ENCODE data around the gene DNM1.

The DNM1 gene

DNA sequence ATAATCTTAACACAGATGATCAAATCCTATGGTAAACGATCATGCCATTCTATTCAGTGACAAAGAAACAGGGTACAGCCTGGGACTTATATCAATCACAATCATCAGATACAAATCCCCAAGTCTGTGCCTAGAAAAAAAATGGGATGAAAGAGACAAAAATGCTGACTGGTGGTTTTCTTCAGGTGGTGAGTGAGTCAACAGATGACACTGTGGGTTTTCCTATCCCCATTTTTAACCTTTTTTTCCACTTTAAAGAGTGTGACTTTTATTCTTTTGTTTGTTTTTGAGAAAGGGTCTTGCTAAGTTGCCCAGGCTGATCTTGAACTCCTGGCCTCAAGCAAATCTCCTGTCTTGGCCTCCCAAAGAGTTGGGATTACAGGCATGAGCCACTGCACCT, 15.0 kb upstream of the DNM1 start:
- no peak for TF ChIP-seq GATA2 (IDR thresholded peaks at IDR 0.05; ENCODE audit: low read depth, low read length)
- TF ChIP-seq GATA3 (IDR thresholded peaks at IDR 0.05; ENCODE audit: low read depth, low read length) = no peak

DNA sequence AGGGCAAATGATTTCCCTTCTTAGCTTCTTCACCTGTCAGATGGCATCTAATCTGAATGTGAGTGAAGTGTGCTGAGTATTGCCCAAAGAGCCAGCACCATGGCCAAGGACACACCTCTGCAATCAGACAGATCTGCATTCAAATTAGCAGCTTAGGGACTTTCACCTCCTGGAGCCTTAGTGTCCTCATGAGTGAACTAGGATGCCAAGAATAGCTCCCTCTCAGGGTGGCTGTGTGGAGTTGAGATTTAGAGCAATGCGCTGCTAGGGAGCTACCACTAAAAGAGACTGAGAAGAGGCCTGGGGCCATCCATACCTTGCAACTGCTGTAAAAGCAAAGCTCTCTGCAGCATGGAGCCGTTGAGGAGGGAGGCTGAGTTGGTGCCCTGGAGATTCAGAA, 13.2 kb upstream of the DNM1 start:
- TF ChIP-seq GATA2 (IDR thresholded peaks at IDR 0.05; ENCODE audit: low read depth, low read length) (no peak), GATA3 (IDR thresholded peaks at IDR 0.05; ENCODE audit: low read depth, low read length) (no peak)

DNA sequence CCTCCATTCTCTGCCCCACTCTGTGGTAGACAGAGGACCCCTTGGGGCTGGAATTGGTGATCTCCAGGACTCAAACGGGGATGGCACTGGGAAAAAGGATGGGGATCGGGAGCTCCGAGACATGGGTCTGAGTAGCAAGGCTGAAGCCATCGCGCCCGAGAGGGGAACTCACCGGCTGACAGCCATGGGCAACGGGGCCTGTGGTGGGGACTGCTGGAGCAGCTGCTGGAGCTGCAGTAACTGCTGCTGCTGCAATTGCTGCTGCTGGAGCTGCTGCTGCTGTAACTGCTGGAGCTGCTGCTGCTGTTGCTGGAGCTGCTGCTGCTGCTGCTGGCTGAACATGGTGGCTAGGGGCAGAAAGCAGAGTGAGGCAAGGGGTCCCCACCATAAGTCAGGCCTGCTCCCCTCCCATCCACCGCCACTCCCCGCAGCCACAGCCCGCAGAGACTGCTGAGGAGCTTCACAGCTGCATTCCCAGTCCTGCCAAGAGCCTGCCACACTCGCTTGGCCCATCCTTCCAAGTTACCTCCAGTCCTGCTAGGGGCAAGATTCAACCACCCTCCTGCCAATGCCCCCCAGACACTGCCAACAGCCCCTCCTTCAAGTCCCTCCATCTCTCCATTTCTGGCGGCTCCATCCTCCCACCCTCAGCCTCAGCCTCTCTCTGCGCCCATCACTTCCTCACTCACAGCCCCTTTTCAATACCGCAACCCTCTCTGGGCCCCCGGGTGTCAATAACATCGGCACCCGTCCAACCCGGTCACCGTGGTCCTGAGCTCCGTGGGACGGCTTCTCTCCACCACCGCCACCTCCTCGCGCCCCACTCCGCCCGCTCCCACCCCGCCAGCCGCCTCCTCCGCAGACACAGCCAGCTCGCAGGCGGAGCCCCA, 12.4 kb upstream of the DNM1 start:
- TF ChIP-seq GATA2 (IDR thresholded peaks at IDR 0.05; ENCODE audit: low read depth, low read length) = no peak
- TF ChIP-seq GATA3 (IDR thresholded peaks at IDR 0.05; ENCODE audit: low read depth, low read length) = no peak

DNA sequence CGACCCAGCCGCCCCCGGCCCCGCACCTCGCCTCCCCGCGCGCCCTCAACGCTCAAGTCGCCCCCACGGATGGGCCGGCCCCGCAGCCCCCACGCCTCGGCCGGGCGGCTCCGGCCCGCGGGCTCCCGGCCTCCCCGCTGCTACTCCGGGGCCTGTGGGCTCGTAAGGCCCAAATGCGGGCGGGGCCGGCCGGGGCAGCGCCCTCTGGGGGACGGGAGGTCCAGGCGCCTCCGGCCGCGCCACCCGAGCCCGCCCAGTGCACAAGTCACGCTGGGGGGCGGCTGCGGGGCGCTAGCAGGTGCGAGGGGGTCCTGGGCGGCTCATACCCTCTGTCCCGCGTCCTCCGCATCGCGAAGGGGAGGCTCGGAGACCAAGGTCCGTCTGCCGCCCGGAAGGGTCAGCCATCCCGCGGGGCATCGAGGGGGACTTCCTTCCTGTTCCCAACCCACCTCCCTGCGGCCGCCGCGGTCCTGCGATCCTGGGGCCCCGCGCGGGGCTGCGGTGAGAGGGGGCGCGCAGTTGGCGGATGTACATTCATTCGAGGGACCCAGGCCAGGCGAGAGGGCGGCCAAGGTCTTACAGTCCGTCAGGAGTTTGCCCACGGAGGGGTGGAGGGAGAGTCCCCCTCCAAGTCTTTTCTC, 11.7 kb upstream of the DNM1 start, which contains the start of gene CIZ1:
TSS of gene CIZ1 (minus strand) at position 167 of the 641 bp plus-strand sequence. CDS start 715 bp downstream, outside the sequence.
- TF ChIP-seq GATA2 (IDR thresholded peaks at IDR 0.05; ENCODE audit: low read depth, low read length) (no peak), GATA3 (IDR thresholded peaks at IDR 0.05; ENCODE audit: low read depth, low read length) (no peak)

DNA sequence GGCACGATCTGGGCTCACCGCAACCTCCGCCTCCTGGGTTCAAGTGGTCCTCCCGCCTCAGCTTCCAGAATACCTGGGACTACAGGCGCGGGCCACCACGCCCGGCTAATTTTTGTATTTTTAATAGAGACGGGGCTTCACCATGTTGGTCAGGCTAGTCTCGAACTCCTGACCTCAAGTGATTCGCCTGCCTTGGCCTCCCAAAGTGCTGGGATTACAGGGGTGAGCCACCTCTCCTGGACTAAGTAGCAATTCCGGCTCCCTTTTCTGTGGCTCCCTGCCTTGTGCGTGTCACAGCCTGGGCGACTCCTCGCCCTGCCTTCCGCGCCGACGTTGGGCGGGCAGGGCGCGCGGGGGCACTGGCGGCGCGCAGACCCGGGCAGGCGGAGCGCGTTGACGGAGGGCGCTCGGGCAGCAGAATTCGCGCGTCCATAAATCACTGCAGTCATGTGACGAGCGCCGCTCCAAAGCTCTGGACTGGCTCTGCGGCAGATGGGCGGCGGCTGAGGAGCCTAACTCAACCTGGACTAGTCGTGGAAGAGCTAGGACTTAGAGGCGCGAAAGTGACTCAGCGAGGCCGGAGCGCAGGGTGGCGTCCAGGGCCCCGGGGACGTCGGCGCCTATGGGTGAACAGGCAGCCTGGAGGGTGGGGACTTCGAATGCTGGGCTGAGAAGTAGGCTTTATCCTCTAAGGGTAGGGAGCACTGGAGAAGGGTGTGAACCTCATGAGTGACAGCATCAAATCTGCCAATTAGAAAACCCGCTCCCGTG, 10.4 kb upstream of the DNM1 start:
- TF ChIP-seq GATA2 (IDR thresholded peaks at IDR 0.05; ENCODE audit: low read depth, low read length) (no peak), GATA3 (IDR thresholded peaks at IDR 0.05; ENCODE audit: low read depth, low read length) (no peak)

DNA sequence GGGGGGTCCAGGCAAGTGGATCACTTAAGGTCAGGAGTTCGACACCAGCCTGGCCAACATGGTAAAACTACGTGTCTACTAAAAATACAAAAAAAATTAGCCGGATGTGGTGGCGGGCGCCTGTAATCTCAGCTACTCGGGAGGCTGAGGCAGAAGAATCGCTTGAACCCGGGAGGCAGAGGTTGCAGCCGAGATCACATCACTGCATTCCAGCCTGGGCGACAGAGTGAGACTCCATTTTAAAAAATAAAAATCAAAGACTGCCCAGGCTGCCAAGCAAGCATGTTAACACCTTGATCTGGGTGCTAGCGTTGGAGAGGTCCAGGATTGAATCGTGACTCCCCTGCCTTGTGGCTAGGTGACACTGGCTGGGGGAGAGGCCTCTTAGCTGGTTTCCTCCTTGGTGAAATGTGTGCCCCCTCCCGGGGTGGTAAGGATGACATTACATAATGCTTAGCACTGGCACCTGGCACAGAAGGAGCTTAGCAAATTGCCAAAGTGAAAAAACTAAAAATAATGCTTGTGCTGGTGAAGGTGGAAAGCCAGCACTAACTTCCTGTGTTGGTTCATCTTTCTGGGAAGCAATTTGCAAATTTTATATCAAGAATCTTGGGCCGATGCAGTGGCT, 9.6 kb upstream of the DNM1 start:
- TF ChIP-seq GATA3 (IDR thresholded peaks at IDR 0.05; ENCODE audit: low read depth, low read length) = no peak
- TF ChIP-seq GATA2 (IDR thresholded peaks at IDR 0.05; ENCODE audit: low read depth, low read length) = no peak

DNA sequence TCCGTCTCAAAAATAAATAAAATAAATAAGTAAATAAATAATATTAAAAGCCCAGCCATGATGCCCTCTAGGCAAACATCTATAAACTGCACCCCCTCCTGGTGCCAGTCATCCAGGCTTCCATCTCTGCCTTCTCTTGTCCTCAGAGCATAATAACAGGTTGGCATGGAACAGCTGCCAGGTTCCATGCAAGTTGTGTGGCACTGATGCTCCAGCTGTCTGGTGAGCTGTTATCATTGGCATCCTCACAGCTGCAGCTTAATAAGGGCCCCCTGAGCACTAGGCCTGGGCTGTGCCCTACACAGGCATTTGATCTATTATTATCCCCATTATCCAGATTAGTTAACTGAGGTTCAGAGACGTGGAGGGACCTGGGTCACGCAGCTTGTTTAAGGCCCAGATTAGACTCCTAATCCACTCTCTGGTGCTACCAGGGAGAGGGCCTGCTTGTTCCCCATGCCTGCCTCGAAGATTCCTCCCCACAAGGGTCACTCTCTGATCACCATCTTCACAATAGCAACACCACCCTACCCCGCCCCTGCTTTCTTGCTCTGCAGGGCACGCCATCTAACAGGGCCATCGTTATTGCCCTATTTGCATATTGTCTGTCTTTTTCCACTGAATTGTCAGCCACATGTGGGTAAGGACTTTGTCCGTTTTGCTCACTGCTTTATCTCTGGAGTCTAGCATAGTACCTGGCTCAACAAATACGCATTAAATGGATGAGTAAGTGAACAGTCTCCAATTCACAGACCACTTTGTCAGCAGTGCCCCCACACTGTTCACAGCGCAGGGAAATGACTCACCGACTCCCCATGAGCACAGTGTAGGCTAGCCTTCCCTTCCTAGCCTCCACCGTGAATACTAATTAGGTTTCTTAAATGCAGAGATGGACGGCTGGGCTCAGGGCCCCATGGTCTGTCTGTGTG, 1.5 kb upstream of the DNM1 start:
- TF ChIP-seq GATA3 (IDR thresholded peaks at IDR 0.05; ENCODE audit: low read depth, low read length) (no peak), GATA2 (IDR thresholded peaks at IDR 0.05; ENCODE audit: low read depth, low read length) (no peak)

DNA sequence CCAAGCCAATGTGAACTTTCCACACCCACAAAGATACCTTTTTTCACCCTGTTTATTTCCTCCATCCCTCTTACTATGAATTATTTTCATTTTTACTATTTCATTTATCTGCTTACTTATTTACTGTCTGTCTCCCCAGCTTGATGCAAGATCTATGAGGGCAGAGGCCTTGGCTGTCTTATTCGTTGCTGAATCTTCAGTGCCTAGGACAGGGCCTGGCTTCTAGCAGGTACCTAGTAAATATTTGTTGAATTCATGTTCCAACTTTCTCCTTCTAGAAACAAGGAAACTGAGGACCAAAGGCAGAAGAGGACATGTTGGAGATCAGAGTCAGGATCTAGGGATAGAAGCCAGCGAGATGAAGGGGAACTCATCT, 543 bp upstream of the DNM1 start:
- TF ChIP-seq GATA3 (IDR thresholded peaks at IDR 0.05; ENCODE audit: low read depth, low read length) (no peak), GATA2 (IDR thresholded peaks at IDR 0.05; ENCODE audit: low read depth, low read length) (no peak)

DNA sequence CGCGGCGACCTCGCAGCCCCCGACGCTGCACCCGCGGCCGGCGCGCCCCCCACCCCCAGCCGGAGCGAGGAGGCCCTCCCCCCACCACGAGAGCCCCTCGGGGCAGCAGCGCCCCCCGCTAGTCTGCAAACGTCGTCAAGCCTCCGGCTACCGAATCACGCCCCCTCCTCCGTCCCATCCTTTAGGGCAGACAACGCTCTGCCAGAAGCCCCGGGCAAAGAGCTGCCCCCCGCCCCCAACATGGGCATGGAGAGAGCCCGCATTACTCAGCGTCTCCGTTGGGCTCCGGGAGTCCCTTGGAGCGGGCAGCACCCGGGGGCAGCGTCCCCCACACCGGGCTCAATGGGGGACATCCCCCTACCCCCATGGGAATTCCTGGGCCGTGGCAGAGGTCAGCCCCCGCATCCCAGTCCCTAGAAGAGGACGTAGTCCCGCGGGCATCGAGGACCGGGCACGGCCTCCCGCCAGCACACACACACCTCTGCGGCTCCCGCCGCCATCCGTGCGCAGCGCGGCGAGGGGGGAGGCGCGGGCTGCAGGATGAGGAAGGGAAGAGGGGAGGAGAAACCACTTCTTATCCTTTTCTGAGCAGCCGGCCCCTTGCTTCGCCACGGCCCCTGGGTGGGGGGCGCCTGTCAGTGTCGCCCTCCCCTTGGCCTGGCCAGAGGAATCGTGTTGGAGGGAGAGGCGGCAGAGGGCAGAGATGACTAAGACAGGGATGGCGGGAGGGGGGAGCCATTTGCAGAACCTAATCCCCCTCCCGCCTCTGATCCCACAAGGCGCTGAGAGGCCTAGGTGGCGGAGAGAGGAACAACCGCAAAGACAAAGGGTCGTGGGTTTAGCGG, 750 bp downstream of the DNM1 start:
- TF ChIP-seq GATA2 (IDR thresholded peaks at IDR 0.05; ENCODE audit: low read depth, low read length) = no peak
- TF ChIP-seq GATA3 (IDR thresholded peaks at IDR 0.05; ENCODE audit: low read depth, low read length) = no peak

DNA sequence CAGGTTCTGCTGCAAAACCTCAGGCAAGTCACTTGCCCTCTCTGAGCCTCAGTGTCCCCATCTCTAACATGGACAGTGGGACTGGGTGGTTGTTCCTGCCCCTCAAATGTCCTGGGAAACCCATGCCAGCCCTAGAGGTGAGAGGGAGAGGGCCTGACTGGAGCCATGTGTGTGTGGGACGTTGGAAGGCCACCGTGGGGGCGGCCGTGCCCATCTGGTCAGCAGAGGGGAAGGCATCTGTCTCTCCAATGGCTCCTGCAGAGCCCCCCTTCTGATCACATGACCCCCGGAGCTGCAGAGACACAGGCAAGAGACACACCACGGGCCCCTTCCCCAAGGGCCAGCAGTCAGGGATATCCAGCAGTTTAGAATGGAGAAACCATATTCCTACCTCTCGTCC, 1.7 kb downstream of the DNM1 start:
- TF ChIP-seq GATA2 (IDR thresholded peaks at IDR 0.05; ENCODE audit: low read depth, low read length) (no peak), GATA3 (IDR thresholded peaks at IDR 0.05; ENCODE audit: low read depth, low read length) (no peak)

DNA sequence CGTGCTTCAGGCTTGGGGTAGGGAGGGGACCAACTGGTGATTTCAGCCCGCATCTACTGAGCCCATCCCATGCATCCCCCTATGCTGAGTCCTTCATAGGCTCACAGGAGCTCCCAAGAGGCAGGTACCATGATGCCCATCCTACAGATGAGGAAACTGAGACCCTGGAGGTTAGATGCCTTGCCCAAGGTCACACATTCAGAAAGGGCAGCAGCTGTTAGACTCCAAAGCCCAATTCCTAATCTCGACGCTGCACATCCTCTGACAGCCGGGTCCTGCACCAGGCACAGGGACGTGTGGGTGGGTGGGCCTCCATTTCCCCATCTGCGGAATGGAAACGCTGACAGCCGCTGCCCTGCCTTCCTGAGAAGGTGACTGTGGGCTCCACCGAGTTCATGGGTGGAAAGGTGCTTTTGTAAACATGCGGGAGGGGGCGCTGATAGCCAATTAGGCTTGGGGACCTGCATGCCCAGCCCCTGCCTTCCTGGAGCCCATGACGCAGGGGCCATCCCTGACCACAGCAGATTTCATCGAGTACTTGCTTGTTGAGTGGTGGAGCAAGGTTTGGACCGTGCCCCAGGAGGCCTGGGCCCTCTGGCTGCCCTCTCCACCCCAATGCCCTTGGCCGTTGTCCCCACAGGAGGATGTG, 2.2 kb downstream of the DNM1 start:
- TF ChIP-seq GATA3 (IDR thresholded peaks at IDR 0.05; ENCODE audit: low read depth, low read length) (no peak), GATA2 (IDR thresholded peaks at IDR 0.05; ENCODE audit: low read depth, low read length) (no peak)

DNA sequence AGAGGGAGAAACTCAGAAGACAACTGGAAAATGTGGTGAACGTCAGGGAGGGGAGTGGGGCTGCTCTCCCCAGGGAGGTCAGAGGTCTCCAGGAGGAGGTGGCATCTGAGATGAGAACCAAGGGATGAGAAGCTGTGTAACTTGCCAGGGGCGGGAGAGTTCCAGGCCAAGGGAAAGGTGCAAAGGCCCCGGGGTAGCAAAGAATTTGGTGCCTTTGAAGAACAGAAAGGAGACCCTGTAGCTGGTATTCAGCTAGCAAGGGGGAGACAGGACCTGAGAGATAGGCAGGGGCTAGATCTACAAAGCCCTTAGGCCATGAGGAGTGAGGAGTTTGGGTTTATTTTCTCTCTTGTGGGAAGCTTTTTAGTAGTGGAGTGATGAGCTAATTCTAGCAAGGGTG, 3.3 kb downstream of the DNM1 start:
- TF ChIP-seq GATA3 (IDR thresholded peaks at IDR 0.05; ENCODE audit: low read depth, low read length) = no peak
- no peak for TF ChIP-seq GATA2 (IDR thresholded peaks at IDR 0.05; ENCODE audit: low read depth, low read length)
